ENCODE measurements around the gene SPAG17. TPM values are rescaled to one million over a fixed set of nuclear protein-coding genes. Genes with fewer than 3 reads are reported as not detected.

SPAG17 gene
- polyA plus RNA-seq, 6 donors from 2014 or later, result not detected

GRCh38 chr1:118124064-118124463 is 61.0 kb downstream of the SPAG17 start:
- Mint-ChIP-seq H3K9me3 (peaks cover 0 to 4% (median 0%) of the 10 kb centered on the region in 7 donors), H3K27ac (no peak overlapping the region), H3K4me1 (no peaks in the 10 kb centered on the region), H3K4me3 (no peak overlapping the region), H3K27me3 (no peaks in the 10 kb centered on the region), H3K36me3 (no peaks in the 10 kb centered on the region)
- DNase-seq (no peak), ATAC-seq (ENCODE audit: low read depth in 2 of 2) (no peak)

GRCh38 chr1:118123116-118123839 is 61.8 kb downstream of the SPAG17 start:
- no peak overlapping the region for H3K27ac Mint-ChIP-seq
- peaks cover 0 to 4% (median 0%) of the 10 kb centered on the region in 7 donors for H3K9me3 Mint-ChIP-seq
- H3K36me3 Mint-ChIP-seq, result no peaks in the 10 kb centered on the region
- no peak for ATAC-seq (ENCODE audit: low read depth in 2 of 2)
- H3K4me1 Mint-ChIP-seq, result no peaks in the 10 kb centered on the region
- no peak for DNase-seq
- H3K4me3 Mint-ChIP-seq, result no peak overlapping the region
- H3K27me3 Mint-ChIP-seq, result no peaks in the 10 kb centered on the region

GRCh38 chr1:118122234-118123004 is 62.6 kb downstream of the SPAG17 start:
- Mint-ChIP-seq H3K36me3 (no peaks in the 10 kb centered on the region), H3K27ac (no peak overlapping the region), H3K27me3 (no peaks in the 10 kb centered on the region), H3K4me3 (no peak overlapping the region), H3K4me1 (no peaks in the 10 kb centered on the region), H3K9me3 (peaks cover 0 to 4% (median 0%) of the 10 kb centered on the region in 7 donors)
- no peak for ATAC-seq (ENCODE audit: low read depth in 2 of 2)
- DNase-seq, result no peak

- Mint-ChIP-seq H3K27me3 (peaks cover 0 to 7% (median 5%) of the 10 kb centered on the region in 3 donors), H3K36me3 (no peaks in the 10 kb centered on the region), H3K9me3 (peaks cover 0 to 2% (median 0%) of the 10 kb centered on the region in 7 donors), H3K4me1 (no peaks in the 10 kb centered on the region), H3K4me3 (no peak overlapping the region), H3K27ac (no peak overlapping the region)
- ATAC-seq (ENCODE audit: low read depth in 2 of 2), result no peak
- DNase-seq, result no peak
Measured at GRCh38 chr1:118118873-118119463, 66.1 kb downstream of the SPAG17 start.

DNA sequence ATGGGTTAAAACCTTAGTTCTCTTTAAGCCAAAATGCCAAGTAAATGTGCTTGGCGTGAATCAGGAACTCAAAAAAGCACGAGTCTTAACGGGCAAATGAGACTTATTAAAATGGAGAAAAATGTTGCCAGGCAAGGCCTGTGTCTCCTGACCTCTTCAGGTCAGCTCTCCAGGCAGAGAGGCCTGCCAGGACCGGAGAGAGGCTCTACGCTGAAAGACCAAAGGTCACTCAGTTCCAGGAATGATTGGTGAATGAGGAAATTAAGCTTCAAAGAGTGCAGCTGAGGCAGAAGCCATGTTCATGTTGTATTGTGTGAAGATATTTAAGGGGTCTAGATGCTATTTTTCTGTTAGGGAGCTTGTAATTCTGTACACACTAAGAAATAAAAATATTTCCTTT is 66.6 kb downstream of the SPAG17 start:
- H3K4me3 Mint-ChIP-seq, result no peak overlapping the region
- DNase-seq (no peak), ATAC-seq (ENCODE audit: low read depth in 2 of 2) (no peak)
- H3K9me3 Mint-ChIP-seq, result peaks cover 0 to 2% (median 0%) of the 10 kb centered on the region in 7 donors
- H3K36me3 Mint-ChIP-seq, result no peaks in the 10 kb centered on the region
- H3K27me3 Mint-ChIP-seq, result peaks cover 0 to 7% (median 5%) of the 10 kb centered on the region in 3 donors
- H3K4me1 Mint-ChIP-seq, result no peaks in the 10 kb centered on the region
- no peak overlapping the region for H3K27ac Mint-ChIP-seq

DNA sequence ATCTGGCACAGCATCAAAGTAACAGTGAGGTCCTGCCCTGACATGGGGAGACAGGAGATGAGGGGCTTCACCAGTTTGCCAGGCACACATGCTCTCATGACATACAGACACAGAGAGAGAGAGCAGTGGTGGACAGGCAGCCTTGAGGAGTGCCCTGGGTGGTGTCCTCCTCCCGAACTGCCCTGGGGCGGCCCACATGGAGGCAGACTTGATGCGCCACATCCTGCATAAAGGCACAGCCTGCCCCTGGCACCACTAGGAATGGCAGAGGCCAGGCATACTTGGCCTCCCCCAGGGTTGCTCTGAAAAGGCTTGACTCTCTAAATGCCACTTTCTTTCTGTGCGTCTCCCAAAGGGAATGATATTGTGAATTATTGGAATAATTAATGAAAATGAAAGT is 67.5 kb downstream of the SPAG17 start:
- Mint-ChIP-seq H3K9me3 (peaks cover 0 to 2% (median 0%) of the 10 kb centered on the region in 7 donors), H3K27me3 (peaks cover 0 to 7% (median 5%) of the 10 kb centered on the region in 3 donors), H3K27ac (no peak overlapping the region), H3K4me3 (no peak overlapping the region), H3K4me1 (no peaks in the 10 kb centered on the region), H3K36me3 (no peaks in the 10 kb centered on the region)
- ATAC-seq (ENCODE audit: low read depth in 2 of 2) (no peak), DNase-seq (no peak)

DNA sequence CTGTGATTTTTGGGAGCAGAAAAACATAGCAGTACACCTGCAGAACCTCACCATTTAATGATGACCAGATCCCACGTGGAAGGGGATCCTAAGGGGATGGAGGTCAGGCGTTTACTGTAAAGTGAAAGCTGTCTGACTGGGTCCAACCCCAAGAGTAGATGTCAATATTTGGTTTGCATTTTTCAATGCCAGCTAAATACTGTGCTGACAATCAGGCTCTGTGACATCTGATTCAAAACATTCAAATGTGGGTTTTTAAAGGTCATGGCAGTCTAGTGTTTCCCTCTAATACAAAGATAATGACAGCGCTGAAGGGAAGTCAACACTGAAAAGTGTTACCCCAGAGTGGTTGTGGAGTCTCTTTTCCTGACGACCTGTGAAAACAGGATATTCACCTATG is 68.1 kb downstream of the SPAG17 start:
- peaks cover 0 to 7% (median 5%) of the 10 kb centered on the region in 3 donors for H3K27me3 Mint-ChIP-seq
- peak overlapping the region in 1 of 8 donors; percentile 34 for H3K4me3 Mint-ChIP-seq
- H3K4me1 Mint-ChIP-seq, result no peaks in the 10 kb centered on the region
- DNase-seq (no peak), ATAC-seq (ENCODE audit: low read depth in 2 of 2) (no peak)
- peaks cover 0 to under 1% (median 0%) of the 10 kb centered on the region in 7 donors for H3K9me3 Mint-ChIP-seq
- no peaks in the 10 kb centered on the region for H3K36me3 Mint-ChIP-seq
- H3K27ac Mint-ChIP-seq, result no peak overlapping the region

DNA sequence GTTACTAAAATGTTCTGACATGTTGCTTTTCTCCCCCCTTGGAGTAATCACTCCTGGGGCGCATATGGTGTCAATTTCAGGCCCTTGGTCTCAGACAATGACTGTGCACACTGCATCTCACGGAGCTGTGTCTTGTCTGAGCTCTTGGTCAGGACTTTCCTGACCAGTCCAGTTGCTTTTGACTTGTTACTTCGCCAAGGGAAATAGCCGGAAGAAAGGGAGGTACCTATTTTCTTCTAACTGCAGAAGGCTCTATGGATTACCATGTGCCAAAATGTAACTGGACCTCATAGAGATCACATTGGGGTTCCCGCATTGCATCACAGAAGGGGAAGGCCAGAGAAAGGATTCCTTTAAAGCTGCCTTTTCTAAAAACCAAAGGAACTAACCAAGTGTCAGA is 68.6 kb downstream of the SPAG17 start:
- no peaks in the 10 kb centered on the region for H3K4me1 Mint-ChIP-seq
- H3K9me3 Mint-ChIP-seq, result no peaks in the 10 kb centered on the region
- no peaks in the 10 kb centered on the region for H3K36me3 Mint-ChIP-seq
- peaks cover 0 to 7% (median 5%) of the 10 kb centered on the region in 3 donors for H3K27me3 Mint-ChIP-seq
- no peak overlapping the region for H3K27ac Mint-ChIP-seq
- ATAC-seq (ENCODE audit: low read depth in 2 of 2) (no peak), DNase-seq (no peak)
- H3K4me3 Mint-ChIP-seq, result no peak overlapping the region

GRCh38 chr1:118115567-118116295 is 69.3 kb downstream of the SPAG17 start:
- Mint-ChIP-seq H3K4me3 (no peak overlapping the region), H3K4me1 (no peaks in the 10 kb centered on the region), H3K27ac (no peak overlapping the region), H3K36me3 (no peaks in the 10 kb centered on the region), H3K27me3 (peaks cover 0 to 7% (median 5%) of the 10 kb centered on the region in 3 donors), H3K9me3 (no peaks in the 10 kb centered on the region)
- ATAC-seq (ENCODE audit: low read depth in 2 of 2), result no peak
- no peak for DNase-seq

DNA sequence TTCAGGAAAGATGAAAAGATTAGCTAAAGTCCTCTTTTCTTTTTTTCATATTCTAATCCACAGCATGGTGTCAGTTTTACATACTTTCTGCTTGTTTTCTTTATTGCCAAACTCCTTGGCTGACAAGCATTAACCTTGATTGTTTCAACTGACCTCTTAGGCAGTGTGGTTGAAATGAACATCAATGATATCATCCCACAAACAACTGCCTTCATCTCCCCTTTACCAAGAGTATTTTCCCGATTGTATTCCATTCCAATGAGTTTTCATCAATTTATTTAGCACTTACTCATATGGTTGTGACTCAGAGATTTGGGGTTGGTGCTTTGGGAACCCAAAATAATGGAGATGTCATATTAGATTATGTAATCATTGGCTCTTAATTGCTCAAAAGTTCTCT is 71.8 kb downstream of the SPAG17 start:
- no peak for DNase-seq
- H3K36me3 Mint-ChIP-seq, result no peaks in the 10 kb centered on the region
- H3K4me1 Mint-ChIP-seq, result no peaks in the 10 kb centered on the region

GRCh38 chr1:118110580-118110979 is 74.4 kb downstream of the SPAG17 start:
- no peaks in the 10 kb centered on the region for H3K4me1 Mint-ChIP-seq
- DNase-seq (no peak), ATAC-seq (ENCODE audit: low read depth in 2 of 2) (no peak)
- H3K9me3 Mint-ChIP-seq, result peaks cover 0 to 2% (median 0%) of the 10 kb centered on the region in 7 donors
- no peak overlapping the region for H3K27ac Mint-ChIP-seq
- no peak overlapping the region for H3K4me3 Mint-ChIP-seq
- H3K27me3 Mint-ChIP-seq, result peaks cover 0 to 5% (median 0%) of the 10 kb centered on the region in 3 donors
- no peaks in the 10 kb centered on the region for H3K36me3 Mint-ChIP-seq

More for the DNA sequence above, 71.8 kb downstream of the SPAG17 start:
- Mint-ChIP-seq H3K27ac (no peak overlapping the region), H3K9me3 (no peaks in the 10 kb centered on the region), H3K27me3 (peaks cover 0 to 7% (median 5%) of the 10 kb centered on the region in 3 donors), H3K4me3 (no peak overlapping the region)
- ATAC-seq (ENCODE audit: low read depth in 2 of 2), result no peak

GRCh38 chr1:118104951-118105350 is 80.1 kb downstream of the SPAG17 start:
- Mint-ChIP-seq H3K27me3 (no peaks in the 10 kb centered on the region), H3K9me3 (peaks cover 0 to 2% (median 0%) of the 10 kb centered on the region in 7 donors), H3K4me1 (no peaks in the 10 kb centered on the region), H3K4me3 (no peak overlapping the region), H3K36me3 (no peaks in the 10 kb centered on the region), H3K27ac (no peak overlapping the region)
- ATAC-seq (ENCODE audit: low read depth in 2 of 2) (no peak), DNase-seq (no peak)

DNA sequence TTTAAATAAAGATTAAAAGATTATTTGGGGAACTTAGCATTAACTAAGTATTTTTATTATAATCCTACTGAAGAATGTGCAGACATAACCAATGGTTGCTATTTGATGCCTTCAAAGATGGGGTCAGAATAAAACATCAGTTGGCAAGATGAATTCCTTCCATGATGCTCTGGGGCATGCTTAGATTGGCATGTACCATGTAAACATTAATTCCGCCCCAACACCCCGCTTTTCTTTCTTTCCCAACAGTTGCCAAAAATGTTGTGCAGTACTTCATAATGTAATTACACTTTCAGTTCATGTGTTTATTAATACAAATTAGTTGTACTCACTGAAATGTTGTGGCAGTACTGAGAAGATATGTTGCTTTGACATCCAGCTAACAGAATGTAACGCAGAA is 82.6 kb downstream of the SPAG17 start:
- no peaks in the 10 kb centered on the region for H3K4me1 Mint-ChIP-seq
- no peaks in the 10 kb centered on the region for H3K27me3 Mint-ChIP-seq
- no peaks in the 10 kb centered on the region for H3K36me3 Mint-ChIP-seq
- no peak overlapping the region for H3K27ac Mint-ChIP-seq
- ATAC-seq (ENCODE audit: low read depth in 2 of 2), result no peak
- no peak for DNase-seq
- H3K9me3 Mint-ChIP-seq, result no peaks in the 10 kb centered on the region
- H3K4me3 Mint-ChIP-seq, result no peak overlapping the region
